HEK293 (cell line): ENCODE data around the gene MGAT5B.

Experiments used
- CTCF ChIP-seq: fragments of 450-650 bp; formaldehyde crosslinking; IDR thresholded peaks from 2 replicates; pipeline ENCODE4 v1.5.1; 2016; ENCODE audit warnings: missing biosample characterization, missing genetic modification characterization
- ELK4 ChIP-seq: IDR thresholded peaks from 2 replicates; pipeline ENCODE4 v1.6.1; 2011; ENCODE audit warnings: mild to moderate bottlenecking, low read depth, low read length, borderline replicate concordance
- KLF7 ChIP-seq: fragments of 450-650 bp; formaldehyde crosslinking; IDR thresholded peaks from 2 replicates; pipeline ENCODE4 v1.5.1; 2016; ENCODE audit warnings: missing biosample characterization, missing genetic modification characterization, borderline replicate concordance
- PRDM1 ChIP-seq: fragments of 450-650 bp; formaldehyde crosslinking; IDR thresholded peaks from 2 replicates; pipeline ENCODE4; 2016; ENCODE audit warnings: missing biosample characterization, missing genetic modification characterization
- ZEB2 ChIP-seq: fragments of 450-650 bp; formaldehyde crosslinking; IDR thresholded peaks from 2 replicates; pipeline ENCODE4 v1.5.1; 2016; ENCODE audit warnings: missing biosample characterization, missing genetic modification characterization
- ZSCAN5A ChIP-seq: fragments of 450-650 bp; formaldehyde crosslinking; IDR thresholded peaks from 2 replicates; pipeline ENCODE4 v1.5.1; 2016; ENCODE audit warnings: missing biosample characterization, missing genetic modification characterization

GRCh38 chr17:76847031-76847430 is 21.2 kb upstream of the MGAT5B start:
- TF ChIP-seq PRDM1 (tag by site-specific recombination) (no peak), ELK4 (no peak), ZSCAN5A (tag by site-specific recombination) (no peak), ZEB2 (tag by site-specific recombination) (no peak), CTCF (tag by site-specific recombination) (no peak), KLF7 (no peak)
